GM20000 (cell line): Measurements from ENCODE around the gene SPACDR.

Experiments used
- DNase-seq: peaks from one replicate; pipeline ENCODE4 v3.0.0; 2012; ENCODE audit warnings: low spot score
- TF ChIP-seq, protein P1 (sequence below): IDR thresholded peaks from 2 replicates; pipeline ENCODE4 v1.5.1; 2012; ENCODE audit warnings: mild to moderate bottlenecking, control low read depth; ENCODE audit errors: extremely low read depth, missing control alignments

The SPACDR gene

GRCh38 chr7:100430493-100431285 lies 33.4 kb downstream of the SPACDR start:
- TF ChIP-seq, protein P1, sequence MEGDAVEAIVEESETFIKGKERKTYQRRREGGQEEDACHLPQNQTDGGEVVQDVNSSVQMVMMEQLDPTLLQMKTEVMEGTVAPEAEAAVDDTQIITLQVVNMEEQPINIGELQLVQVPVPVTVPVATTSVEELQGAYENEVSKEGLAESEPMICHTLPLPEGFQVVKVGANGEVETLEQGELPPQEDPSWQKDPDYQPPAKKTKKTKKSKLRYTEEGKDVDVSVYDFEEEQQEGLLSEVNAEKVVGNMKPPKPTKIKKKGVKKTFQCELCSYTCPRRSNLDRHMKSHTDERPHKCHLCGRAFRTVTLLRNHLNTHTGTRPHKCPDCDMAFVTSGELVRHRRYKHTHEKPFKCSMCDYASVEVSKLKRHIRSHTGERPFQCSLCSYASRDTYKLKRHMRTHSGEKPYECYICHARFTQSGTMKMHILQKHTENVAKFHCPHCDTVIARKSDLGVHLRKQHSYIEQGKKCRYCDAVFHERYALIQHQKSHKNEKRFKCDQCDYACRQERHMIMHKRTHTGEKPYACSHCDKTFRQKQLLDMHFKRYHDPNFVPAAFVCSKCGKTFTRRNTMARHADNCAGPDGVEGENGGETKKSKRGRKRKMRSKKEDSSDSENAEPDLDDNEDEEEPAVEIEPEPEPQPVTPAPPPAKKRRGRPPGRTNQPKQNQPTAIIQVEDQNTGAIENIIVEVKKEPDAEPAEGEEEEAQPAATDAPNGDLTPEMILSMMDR = no peak
- DNase-seq = peak; percentile 40

DNA sequence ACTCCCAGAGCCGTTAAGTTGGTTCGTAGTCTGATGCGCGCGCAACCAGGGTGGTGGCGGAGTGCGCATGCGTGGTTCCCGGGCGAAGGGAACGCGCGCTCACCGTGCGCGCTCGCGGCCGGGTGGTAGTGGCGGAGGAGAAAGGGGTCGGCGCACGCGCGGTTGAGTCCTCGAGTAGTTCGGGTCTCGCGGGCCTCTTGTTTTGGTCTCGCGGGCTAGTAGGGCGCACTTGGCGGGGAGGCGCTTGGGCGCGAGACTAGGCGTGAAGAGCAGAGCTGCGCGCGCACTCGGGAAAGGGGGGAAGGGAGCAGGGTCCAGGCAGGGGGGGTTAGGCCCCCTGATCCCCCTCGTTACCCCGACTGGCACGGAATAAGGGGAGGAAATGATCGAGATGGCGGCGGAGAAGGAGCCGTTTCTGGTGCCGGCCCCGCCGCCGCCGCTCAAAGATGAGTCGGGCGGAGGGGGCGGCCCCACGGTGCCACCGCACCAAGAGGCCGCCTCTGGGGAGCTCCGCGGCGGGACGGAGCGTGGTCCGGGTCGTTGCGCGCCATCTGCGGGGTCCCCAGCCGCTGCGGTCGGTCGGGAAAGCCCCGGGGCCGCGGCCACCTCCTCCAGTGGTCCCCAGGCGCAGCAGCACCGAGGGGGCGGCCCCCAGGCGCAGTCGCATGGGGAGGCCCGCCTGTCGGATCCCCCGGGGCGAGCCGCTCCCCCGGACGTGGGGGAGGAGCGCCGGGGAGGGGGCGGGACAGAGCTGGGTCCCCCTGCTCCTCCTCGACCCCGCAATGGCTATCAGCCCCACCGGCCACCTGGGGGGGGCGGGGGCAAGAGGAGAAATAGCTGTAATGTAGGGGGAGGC lies 34.2 kb downstream of the SPACDR start, which contains the start of gene MEPCE:
MEPCE (plus strand) TSS at position 195 of the 856 bp plus-strand sequence; CDS start at position 383, 188 bp downstream.
- peak; percentile 95 for DNase-seq
- TF ChIP-seq, protein P1 = no peak

DNA sequence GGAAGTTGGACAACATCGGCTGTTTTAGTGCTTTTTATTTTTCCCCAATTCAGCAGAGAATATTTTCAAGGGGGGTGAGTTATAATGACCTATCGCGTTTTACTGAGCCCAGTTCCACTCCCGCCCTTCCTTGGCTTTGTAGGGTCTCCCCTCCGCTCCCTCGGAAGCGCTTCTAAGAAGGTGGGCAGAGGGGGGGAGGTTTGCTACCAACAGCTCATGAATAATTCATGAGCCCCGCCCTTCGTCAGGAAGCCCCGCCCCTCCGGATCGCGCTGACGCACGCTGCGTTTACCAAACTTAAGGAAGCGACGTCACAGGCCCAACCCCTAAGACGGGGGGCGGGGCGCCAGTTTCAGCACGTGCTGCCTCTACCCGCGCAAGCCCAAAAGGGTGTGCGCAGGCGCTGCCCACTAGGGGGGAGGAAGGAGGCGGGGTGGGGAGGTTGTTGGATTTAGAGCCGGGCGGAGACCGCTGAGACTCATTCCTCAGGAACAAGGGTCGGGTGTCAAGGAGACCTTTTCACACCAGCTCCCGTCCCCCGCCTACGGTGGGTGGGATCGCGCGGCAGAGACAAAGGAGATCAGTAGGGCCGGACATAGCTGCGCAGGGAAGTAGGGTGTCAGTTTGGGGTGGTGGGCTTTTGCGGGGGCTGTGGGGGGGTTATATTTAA lies 35.0 kb downstream of the SPACDR start:
- DNase-seq = peak; percentile 95
- TF ChIP-seq, protein P1 = no peak

- DNase-seq = peak; percentile 85
- TF ChIP-seq, protein P1 = no peak
These were observed 35.7 kb downstream of the SPACDR start, which contains the start of gene ZCWPW1 for GRCh38 chr7:100428199-100428966. ZCWPW1 (minus strand) TSS chr7:100428703; CDS start chr7:100420649, 8,054 bp downstream.

DNA sequence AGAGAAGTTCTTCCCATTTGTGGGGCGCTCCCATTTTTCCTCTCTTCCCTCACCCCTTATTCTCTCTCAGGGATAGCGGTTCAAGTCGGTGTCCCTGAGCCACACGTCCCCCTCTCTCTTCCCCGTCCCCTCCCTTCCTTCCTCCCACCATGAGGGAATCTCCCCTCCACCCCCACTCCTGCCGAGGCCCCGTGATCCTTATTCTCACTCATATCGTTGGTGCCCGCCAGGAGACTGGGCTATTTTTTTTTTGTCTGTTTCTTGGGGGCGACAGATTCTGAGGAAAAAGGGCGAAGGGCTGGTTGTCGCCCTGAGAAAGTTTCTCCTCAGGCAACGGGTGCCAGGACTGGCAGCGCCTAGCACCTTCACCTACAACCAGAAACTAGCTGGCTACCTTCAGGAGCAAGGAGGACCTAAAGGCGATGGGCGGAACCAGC lies 36.3 kb downstream of the SPACDR start:
- TF ChIP-seq, protein P1 = no peak
- DNase-seq = no peak

DNA sequence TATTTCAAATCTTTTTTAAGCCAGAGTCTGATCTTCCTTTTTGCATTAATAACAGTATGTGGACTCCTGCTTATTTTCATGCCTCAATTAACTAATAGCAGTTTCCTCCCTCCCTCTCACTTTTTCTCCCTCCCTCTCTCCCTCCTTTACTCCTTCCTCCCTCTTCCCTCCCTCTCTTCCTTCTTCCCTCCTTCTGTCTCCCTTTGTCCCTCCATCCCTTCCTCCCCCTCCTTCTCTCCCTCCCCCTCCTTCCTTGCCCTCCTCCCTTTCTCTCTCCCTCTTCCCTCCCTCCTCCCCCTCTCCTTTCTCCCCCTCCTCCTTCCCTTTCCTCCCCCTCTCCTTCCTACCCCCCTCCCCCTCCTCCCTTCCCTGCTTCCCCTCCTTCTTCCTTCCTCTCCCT lies 37.5 kb downstream of the SPACDR start:
- no peak for DNase-seq
- TF ChIP-seq, protein P1 = no peak
